ENCODE results near the gene PRRT2. TPM values are rescaled to one million over a fixed set of nuclear protein-coding genes. Genes with fewer than 3 reads are reported as not detected.

Gene PRRT2
- total and polyA plus RNA-seq, 10 donors, result 0.15 to 2.1 (median 0.65) TPM; not detected in 2

- TF ChIP-seq POLR2A (IDR thresholded peaks at IDR 0.05), result no peak
- no peak for TF ChIP-seq POLR2AphosphoS5 (IDR thresholded peaks at IDR 0.05)
- TF ChIP-seq CTCF (IDR thresholded peaks at IDR 0.05 in 8 of 11, conservative IDR thresholded peaks at IDR 0.05 in 3 of 11), result no peak
- Histone ChIP-seq H3K9me3 (no peaks in the 10 kb centered on the region), H3K36me3 (peaks cover 0 to 65% (median 35%) of the 10 kb centered on the region in 6 donors), H3K27ac (peak overlapping the region in 2 of 8 donors; percentile 18 to 33), H3K27me3 (replicated peaks in 1 of 7) (no peaks in the 10 kb centered on the region), H3K4me3 (no peak overlapping the region), H3K4me1 (peaks cover 0 to 22% (median 12%) of the 10 kb centered on the region in 6 donors)
- DNase-seq, result no peak
- WGBS, 5 donors, result 80 to 89% (median 88%) methylated on average over 5 of the region's 5 CpGs
- intact Hi-C loops (cut with DNase I; ENCODE audit: low total_unique reads), result no loop called here
Observed at GRCh38 chr16:29849505-29849904, 37.5 kb downstream of the PRRT2 start.

- H3K27me3 ChIP-seq (replicated peaks in 1 of 7), result no peaks in the 10 kb centered on the region
- no peak overlapping the region for H3K27ac ChIP-seq
- TF ChIP-seq CTCF (IDR thresholded peaks at IDR 0.05 in 8 of 11, conservative IDR thresholded peaks at IDR 0.05 in 3 of 11), result no peak
- peak in 1 of 3 donors; percentile 27 for TF ChIP-seq POLR2AphosphoS5 (IDR thresholded peaks at IDR 0.05)
- no peak overlapping the region for H3K4me3 ChIP-seq
- WGBS, 5 donors, result 86 to 98% (median 90%) methylated on average over 3 of the region's 3 CpGs
- peaks cover 0 to 50% (median 20%) of the 10 kb centered on the region in 6 donors for H3K36me3 ChIP-seq
- peaks cover 0 to 22% (median 12%) of the 10 kb centered on the region in 6 donors for H3K4me1 ChIP-seq
- no peaks in the 10 kb centered on the region for H3K9me3 ChIP-seq
- DNase-seq, result no peak
- intact Hi-C loops (cut with DNase I; ENCODE audit: low total_unique reads), result no loop called here
Observed at GRCh38 chr16:29850998-29851397, 39.0 kb downstream of the PRRT2 start.

- intact Hi-C loops (cut with DNase I; ENCODE audit: low total_unique reads), result no loop called here
- WGBS, 5 donors, result 40 to 64% (median 59%) methylated on average over 7 of the region's 7 CpGs
- H3K4me3 ChIP-seq, result no peak overlapping the region
- peaks cover 0 to 35% (median 3%) of the 10 kb centered on the region in 6 donors for H3K36me3 ChIP-seq
- H3K27me3 ChIP-seq (replicated peaks in 1 of 7), result no peaks in the 10 kb centered on the region
- H3K4me1 ChIP-seq, result peaks cover 0 to 22% (median 12%) of the 10 kb centered on the region in 6 donors
- DNase-seq, result no peak
- no peaks in the 10 kb centered on the region for H3K9me3 ChIP-seq
- H3K27ac ChIP-seq, result peak overlapping the region in 7 of 8 donors; percentile 60 to 82 (median 77)
- TF ChIP-seq CTCF (IDR thresholded peaks at IDR 0.05 in 8 of 11, conservative IDR thresholded peaks at IDR 0.05 in 3 of 11) (no peak), POLR2A (IDR thresholded peaks at IDR 0.05) (peak in 1 of 3 donors; percentile 28), POLR2AphosphoS5 (IDR thresholded peaks at IDR 0.05) (peak in 1 of 3 donors; percentile 83)
Observed at GRCh38 chr16:29852654-29853053, 40.7 kb downstream of the PRRT2 start.

GRCh38 chr16:29854520-29855100, 42.6 kb downstream of the PRRT2 start:
- intact Hi-C loops (cut with DNase I; ENCODE audit: low total_unique reads), result no loop called here

More at GRCh38 chr16:29854520-29855100, 42.6 kb downstream of the PRRT2 start:
- Histone ChIP-seq H3K4me1 (peaks cover 0 to 15% (median 6%) of the 10 kb centered on the region in 6 donors), H3K9me3 (no peaks in the 10 kb centered on the region), H3K36me3 (peaks cover 0 to 35% (median 15%) of the 10 kb centered on the region in 6 donors), H3K4me3 (no peak overlapping the region), H3K27ac (no peak overlapping the region), H3K27me3 (replicated peaks in 1 of 7) (no peaks in the 10 kb centered on the region)
- no peak for DNase-seq
- no peak for TF ChIP-seq CTCF (IDR thresholded peaks at IDR 0.05 in 8 of 11, conservative IDR thresholded peaks at IDR 0.05 in 3 of 11)
- no peak for TF ChIP-seq POLR2A (IDR thresholded peaks at IDR 0.05)
- no peak for TF ChIP-seq POLR2AphosphoS5 (IDR thresholded peaks at IDR 0.05)
- WGBS, 5 donors, result 88 to 93% (median 92%) methylated on average over 5 of the region's 5 CpGs

Measured in spleen (tissue), 11 donors.